WTC11 (cell line): ENCODE measurements around the gene GAS2L1. TPM values are rescaled to one million over a fixed set of nuclear protein-coding genes. Genes with fewer than 3 reads are reported as not detected.

ENCODE experiments used
- AR ChIP-seq: fragments of 250-450 bp; sonication (Bioruptor Pico); IDR thresholded peaks from 2 replicates; pipeline ENCODE4 v1.9.0; 2021; ENCODE audit warnings: mild to moderate bottlenecking
- ATF1 ChIP-seq: sonication (generic); formaldehyde crosslinking; IDR thresholded peaks from 2 replicates; pipeline ENCODE4 v1.8.1; 2023; ENCODE audit warnings: mild to moderate bottlenecking, moderate library complexity, missing genetic modification reagents
- CDX4 ChIP-seq: fragments of 250-450 bp; sonication (Bioruptor Pico); IDR thresholded peaks from 2 replicates; pipeline ENCODE4 v1.9.0; 2021; ENCODE audit warnings: moderate library complexity, mild to moderate bottlenecking, inconsistent platforms, borderline replicate concordance
- CREB1 ChIP-seq: sonication (generic); formaldehyde crosslinking; IDR thresholded peaks from 2 replicates; pipeline ENCODE4 v1.8.0; 2023; ENCODE audit warnings: mild to moderate bottlenecking, missing genetic modification reagents
- E2F4 ChIP-seq: sonication (generic); formaldehyde crosslinking; IDR thresholded peaks from 2 replicates; pipeline ENCODE4 v1.8.1; 2022; ENCODE audit warnings: low read depth, mild to moderate bottlenecking, moderate library complexity, missing genetic modification reagents, borderline replicate concordance
- E2F5 ChIP-seq: sonication (generic); formaldehyde crosslinking; IDR thresholded peaks from 2 replicates; pipeline ENCODE4 v1.8.1; 2022; ENCODE audit warnings: mild to moderate bottlenecking, moderate library complexity, missing genetic modification reagents
- ELF4 ChIP-seq: sonication (generic); formaldehyde crosslinking; IDR thresholded peaks from 2 replicates; pipeline ENCODE4 v1.8.1; 2022; ENCODE audit warnings: low read depth, mild to moderate bottlenecking, moderate library complexity, missing genetic modification reagents
- FOXJ3 ChIP-seq: sonication (generic); formaldehyde crosslinking; IDR thresholded peaks from 2 replicates; pipeline ENCODE4 v1.9.0; 2021; ENCODE audit warnings: missing genetic modification reagents, mild to moderate bottlenecking, borderline replicate concordance
- MLX ChIP-seq: sonication (generic); formaldehyde crosslinking; IDR thresholded peaks from 2 replicates; pipeline ENCODE4 v1.8.1; 2023; ENCODE audit warnings: mild to moderate bottlenecking, missing genetic modification reagents, moderate library complexity
- NR1H2 ChIP-seq: sonication (generic); formaldehyde crosslinking; IDR thresholded peaks from 2 replicates; pipeline ENCODE4 v1.9.0; 2021; ENCODE audit warnings: mild to moderate bottlenecking, moderate library complexity, missing genetic modification reagents
- PRDM15 ChIP-seq: sonication (generic); formaldehyde crosslinking; IDR thresholded peaks from 2 replicates; pipeline ENCODE4 v1.8.0; 2022; ENCODE audit warnings: missing genetic modification reagents
- RELA ChIP-seq: sonication (generic); formaldehyde crosslinking; IDR thresholded peaks from 2 replicates; pipeline ENCODE4 v1.8.1; 2022; ENCODE audit warnings: missing genetic modification reagents, mild to moderate bottlenecking, borderline replicate concordance
- SMAD4 ChIP-seq: sonication (generic); formaldehyde crosslinking; IDR thresholded peaks from 2 replicates; pipeline ENCODE4 v1.8.0; 2022; ENCODE audit warnings: mild to moderate bottlenecking, missing genetic modification reagents
- SOX15 ChIP-seq: fragments of 250-450 bp; sonication (Bioruptor Pico); IDR thresholded peaks from 2 replicates; pipeline ENCODE4 v1.9.0; 2021; ENCODE audit warnings: mild to moderate bottlenecking
- TEAD1 ChIP-seq: sonication (generic); formaldehyde crosslinking; IDR thresholded peaks from 2 replicates; pipeline ENCODE4 v1.8.0; 2022; ENCODE audit warnings: mild to moderate bottlenecking, missing genetic modification reagents
- TP53 ChIP-seq: sonication (generic); formaldehyde crosslinking; IDR thresholded peaks from 2 replicates; pipeline ENCODE4 v1.8.1; 2023; ENCODE audit warnings: mild to moderate bottlenecking, missing genetic modification reagents
- ZNF219 ChIP-seq: sonication (generic); formaldehyde crosslinking; IDR thresholded peaks from 2 replicates; pipeline ENCODE4 v1.8.0; 2023; ENCODE audit warnings: missing genetic modification reagents, mild to moderate bottlenecking, borderline replicate concordance
- ZNF281 ChIP-seq: sonication (generic); formaldehyde crosslinking; IDR thresholded peaks from 2 replicates; pipeline ENCODE4 v1.8.0; 2023; ENCODE audit warnings: mild to moderate bottlenecking, missing genetic modification reagents
- ZNF512 ChIP-seq: sonication (generic); formaldehyde crosslinking; IDR thresholded peaks from 2 replicates; pipeline ENCODE4 v1.8.1; 2022; ENCODE audit warnings: missing genetic modification reagents, borderline replicate concordance
- ZSCAN18 ChIP-seq: fragments of 250-450 bp; sonication (Bioruptor Pico); IDR thresholded peaks from 2 replicates; pipeline ENCODE4 v2.1.2; 2022; ENCODE audit warnings: mild to moderate bottlenecking, moderate library complexity
- total RNA-seq: library from RNA; stranded (reverse); gene quantifications from 3 replicates; pipeline ENCODE4 v1.2.3, GENCODE V29; 2021
- TF ChIP-seq, protein P1 (sequence below): sonication (generic); formaldehyde crosslinking; IDR thresholded peaks from 2 replicates; pipeline ENCODE4 v1.8.1; 2022; ENCODE audit warnings: mild to moderate bottlenecking, missing genetic modification reagents, moderate library complexity, borderline replicate concordance

Gene GAS2L1
- total RNA-seq, 1 experiment from 2014 or later: 19.9 TPM

DNA sequence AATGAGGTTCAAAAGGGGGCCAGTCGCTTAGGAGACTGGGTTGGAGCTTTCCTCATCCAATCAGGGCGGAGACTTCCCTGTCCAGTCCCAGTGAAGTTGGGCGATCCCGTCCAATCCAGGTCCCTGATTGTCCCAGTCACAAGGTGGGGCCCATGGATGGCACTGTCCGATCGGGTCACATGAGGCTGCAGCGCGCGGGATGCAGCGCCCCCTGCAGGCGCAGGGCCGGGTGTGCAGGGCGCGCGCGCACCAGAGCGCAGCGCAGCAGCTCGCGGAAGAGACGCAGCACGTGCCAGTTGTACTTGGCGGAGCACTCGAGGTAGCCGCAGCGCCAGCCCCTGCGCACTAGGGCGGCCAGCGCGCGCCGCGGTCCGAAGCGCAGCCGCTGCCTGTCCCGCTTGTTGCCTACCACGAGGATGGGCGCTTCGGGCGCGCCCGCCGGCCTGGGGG lies 6.7 kb downstream of the GAS2L1 start (continued):
- TF ChIP-seq ZNF281 (CRISPR knock-in tag) (peak; percentile 97), SMAD4 (CRISPR knock-in tag) (peak; percentile 90; the same call in 1 of the 2 replicates), CDX4 (no peak), NR1H2 (CRISPR knock-in tag) (0 out of 2 replicates have a peak, but pooled peaks have one; percentile 23), E2F5 (CRISPR knock-in tag) (peak; percentile 97), ZNF512 (CRISPR knock-in tag) (no peak), ELF4 (CRISPR knock-in tag) (no peak), ZNF219 (CRISPR knock-in tag) (peak; percentile 97), TEAD1 (peak; percentile 99), CREB1 (peak; percentile 96), TP53 (CRISPR knock-in tag) (peak; percentile 99), E2F4 (CRISPR knock-in tag) (peak; percentile 86; the same call in 1 of the 2 replicates), AR (CRISPR knock-in tag) (no peak), ATF1 (CRISPR knock-in tag) (peak; percentile 94; the same call in 1 of the 2 replicates), ZSCAN18 (CRISPR knock-in tag) (no peak), RELA (peak; percentile 99), PRDM15 (CRISPR knock-in tag) (peak; percentile 52), SOX15 (CRISPR knock-in tag) (no peak), MLX (CRISPR knock-in tag) (peak; percentile 97), FOXJ3 (CRISPR knock-in tag) (no peak)
- TF ChIP-seq, protein P1, sequence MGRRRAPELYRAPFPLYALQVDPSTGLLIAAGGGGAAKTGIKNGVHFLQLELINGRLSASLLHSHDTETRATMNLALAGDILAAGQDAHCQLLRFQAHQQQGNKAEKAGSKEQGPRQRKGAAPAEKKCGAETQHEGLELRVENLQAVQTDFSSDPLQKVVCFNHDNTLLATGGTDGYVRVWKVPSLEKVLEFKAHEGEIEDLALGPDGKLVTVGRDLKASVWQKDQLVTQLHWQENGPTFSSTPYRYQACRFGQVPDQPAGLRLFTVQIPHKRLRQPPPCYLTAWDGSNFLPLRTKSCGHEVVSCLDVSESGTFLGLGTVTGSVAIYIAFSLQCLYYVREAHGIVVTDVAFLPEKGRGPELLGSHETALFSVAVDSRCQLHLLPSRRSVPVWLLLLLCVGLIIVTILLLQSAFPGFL (CRISPR knock-in tag): peak; percentile 71; the same call in 1 of the 2 replicates
